ENCODE data around the gene NOS2. TPM values are rescaled to one million over a fixed set of nuclear protein-coding genes. Genes with fewer than 3 reads are reported as not detected.
"Not testable (repeated sequence)": the region's sequence is repeated elsewhere in the genome, so short reads cannot be mapped to it uniquely, and the experiment has no call there.

NOS2 gene
- total RNA-seq, 2 donors from 2014 or later = 0.26 to 0.33 TPM

- WGBS, 2 donors = 54 to 60% methylated on average over 3 to 9 of the region's 9 CpGs
- Histone ChIP-seq H3K36me3 (replicated peaks in 1 of 2; ENCODE audit: insufficient read depth in 1 of 2, low read depth in 2 of 2) (no peaks in the 10 kb centered on the region), H3K27me3 (no peaks in the 10 kb centered on the region), H3K9me3 (no peaks in the 10 kb centered on the region), H3K4me3 (no peak overlapping the region), H3K27ac (no peak overlapping the region), H3K4me1 (no peaks in the 10 kb centered on the region)
- TF ChIP-seq POLR2A (IDR thresholded peaks at IDR 0.05) (no peak), CTCF (IDR thresholded peaks at IDR 0.05) (no peak)
- intact Hi-C loops (cut with DNase I) = no loop called here
- ATAC-seq (no peak), DNase-seq (no peak)
These were observed 58.9 kb downstream of the NOS2 start for GRCh38 chr17:27741361-27741861.

GRCh38 chr17:27740541-27740940, 59.8 kb downstream of the NOS2 start:
- ATAC-seq; H3K27me3 ChIP-seq; H3K9me3 ChIP-seq; DNase-seq; H3K4me3 ChIP-seq; intact Hi-C loops (cut with DNase I); H3K36me3 ChIP-seq (replicated peaks in 1 of 2; ENCODE audit: insufficient read depth in 1 of 2, low read depth in 2 of 2); H3K27ac ChIP-seq; H3K4me1 ChIP-seq: not testable (repeated sequence)
- WGBS, 2 donors = 74 to 85% methylated on average over 5 of the region's 5 CpGs

GRCh38 chr17:27733773-27734172, 66.6 kb downstream of the NOS2 start:
- H3K27ac ChIP-seq = no peak overlapping the region
- no peak for TF ChIP-seq CTCF (IDR thresholded peaks at IDR 0.05)
- TF ChIP-seq POLR2A (IDR thresholded peaks at IDR 0.05) = no peak
- no peaks in the 10 kb centered on the region for H3K4me1 ChIP-seq
- ATAC-seq (no peak), DNase-seq (no peak)
- intact Hi-C loops (cut with DNase I) = no loop called here
- no peaks in the 10 kb centered on the region for H3K27me3 ChIP-seq
- WGBS, 2 donors = 51 to 53% methylated on average over 3 of the region's 3 CpGs
- no peaks in the 10 kb centered on the region for H3K9me3 ChIP-seq
- H3K36me3 ChIP-seq (replicated peaks in 1 of 2; ENCODE audit: insufficient read depth in 1 of 2, low read depth in 2 of 2) = no peaks in the 10 kb centered on the region
- H3K4me3 ChIP-seq = no peak overlapping the region

GRCh38 chr17:27732746-27733145, 67.6 kb downstream of the NOS2 start:
- intact Hi-C loops (cut with DNase I) = not testable (repeated sequence)

DNA sequence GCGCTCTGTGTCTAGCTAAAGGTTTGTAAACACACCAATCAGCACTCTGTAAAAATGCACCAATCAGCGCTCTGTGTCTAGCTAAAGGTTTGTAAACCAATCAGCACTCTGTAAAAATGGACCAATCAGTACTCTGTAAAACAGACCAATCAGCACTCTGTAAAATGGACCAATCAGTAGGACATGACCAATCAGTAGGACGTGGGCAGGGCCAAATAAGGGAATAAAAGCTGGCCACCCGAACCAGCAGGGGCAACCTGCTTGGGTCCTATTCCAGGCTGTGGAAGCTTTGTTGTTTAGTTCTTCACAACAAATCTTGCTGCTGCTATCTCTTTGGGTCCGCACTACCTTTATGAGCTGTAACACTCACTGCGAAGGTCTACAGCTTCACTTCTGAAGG, 74.3 kb downstream of the NOS2 start:
- H3K27me3 ChIP-seq; H3K4me3 ChIP-seq; DNase-seq; H3K4me1 ChIP-seq; H3K36me3 ChIP-seq (replicated peaks in 1 of 2; ENCODE audit: insufficient read depth in 1 of 2, low read depth in 2 of 2); ATAC-seq; H3K27ac ChIP-seq; H3K9me3 ChIP-seq; intact Hi-C loops (cut with DNase I): not testable (repeated sequence)
- WGBS, 2 donors = 85 to 92% methylated on average over 6 of the region's 6 CpGs

More at GRCh38 chr17:27732746-27733145, 67.6 kb downstream of the NOS2 start:
- H3K27me3 ChIP-seq; H3K9me3 ChIP-seq; H3K4me1 ChIP-seq; ATAC-seq; H3K4me3 ChIP-seq; H3K27ac ChIP-seq; H3K36me3 ChIP-seq (replicated peaks in 1 of 2; ENCODE audit: insufficient read depth in 1 of 2, low read depth in 2 of 2); DNase-seq: not testable (repeated sequence)

DNA sequence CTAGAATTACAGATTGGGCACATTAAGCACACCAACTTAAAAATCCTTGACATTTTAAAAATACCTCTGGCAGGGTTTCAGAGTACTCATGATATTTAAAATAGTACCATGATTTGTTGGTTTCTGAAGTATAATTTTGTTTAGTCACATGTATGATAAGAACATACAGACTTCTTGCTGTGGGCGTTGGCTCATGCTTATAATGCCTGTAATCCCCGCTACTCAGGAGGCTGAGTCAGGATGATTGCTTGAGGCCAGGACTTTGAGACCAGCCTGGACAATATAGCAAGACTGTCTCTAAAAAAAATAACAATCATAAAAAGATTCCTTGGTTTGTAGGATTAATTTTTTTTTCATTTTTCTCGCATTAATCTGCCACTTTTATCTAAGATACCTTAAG, 78.5 kb downstream of the NOS2 start:
- Histone ChIP-seq H3K4me1 (no peaks in the 10 kb centered on the region), H3K9me3 (no peaks in the 10 kb centered on the region), H3K36me3 (replicated peaks in 1 of 2; ENCODE audit: insufficient read depth in 1 of 2, low read depth in 2 of 2) (no peaks in the 10 kb centered on the region), H3K27ac (no peak overlapping the region), H3K27me3 (no peaks in the 10 kb centered on the region), H3K4me3 (no peak overlapping the region)
- no peak for TF ChIP-seq CTCF (IDR thresholded peaks at IDR 0.05)
- no peak for TF ChIP-seq POLR2A (IDR thresholded peaks at IDR 0.05)
- no peak for ATAC-seq
- no peak for DNase-seq
- 74 to 79% methylated on average over 3 of the region's 3 CpGs for WGBS, 2 donors
- intact Hi-C loops (cut with DNase I) = no loop called here

Small RNA genes lying within 50 kb of the gene (small RNA-seq; reads per million reads assigned to genes)
- not detected for gene AC130289.1
- gene AC130289.2 = not detected

Other genes with a start within 250 kb of the NOS2 start
- 10 to 100 TPM in 1 of 2 donors, 1 to 10 TPM in 1; 6.3 to 21.3 TPM for gene LGALS9, start 169.3 kb downstream of the NOS2 start, total RNA-seq
- 10 to 100 TPM; 11.7 to 14.5 TPM for gene LYRM9, start 92.8 kb upstream of the NOS2 start, total RNA-seq
- gene NLK, start 242.1 kb upstream of the NOS2 start, total RNA-seq = 10 to 100 TPM; 15.5 to 30.1 TPM